IMR-90 (cell line): ENCODE data around the gene AKAP6. TPM values are rescaled to one million over a fixed set of nuclear protein-coding genes. Genes with fewer than 3 reads are reported as not detected.

ENCODE experiments used
- ATAC-seq: fragments of 200-7000 bp; cut with Tn5 transposase; 2 replicates; pipeline ENCODE4 v1.9.1; 2020; ENCODE audit warnings: low read depth, mild to moderate bottlenecking, moderate library complexity
- BruUV-seq: library from RNA; stranded (reverse); fragments of 400-500 nt; replicated peaks from 2 replicates; lab custom pipeline; 2021; lab: Mats Ljungman, UMichigan
- CTCF ChIA-PET: fragments of 300-600 bp; formaldehyde crosslinking; extraction: SDS; loops from one replicate; lab custom pipeline; 2021; ENCODE audit warnings: antibody characterized with exemption; lab: Yijun Ruan, JAX
- POLR2A ChIA-PET: fragments of 300-600 bp; sonication (Branson Sonifier 250); formaldehyde crosslinking; loops from one replicate; lab custom pipeline; 2022; ENCODE audit warnings: antibody characterized with exemption; ENCODE audit not compliant: unreplicated experiment; lab: Charles Lee
- DNase-seq: peaks from one replicate; pipeline ENCODE4 v3.0.0; 2013
- H2AFZ ChIP-seq: replicated peaks from 2 replicates; pipeline ENCODE3; 2013; ENCODE audit warnings: low read length, mild to moderate bottlenecking; ENCODE audit not compliant: poor library complexity
- H2AK5ac ChIP-seq: 2 replicates; pipeline ENCODE4 v1.6.1; 2013; ENCODE audit warnings: low read depth, low read length, inconsistent platforms
- H2AK9ac ChIP-seq: replicated peaks from 2 replicates; pipeline ENCODE3; 2013; ENCODE audit warnings: mild to moderate bottlenecking, low read depth, low read length, moderate library complexity; ENCODE audit not compliant: poor library complexity
- H2BK120ac ChIP-seq: 2 replicates; pipeline ENCODE4 v1.6.1; 2013; ENCODE audit warnings: low read depth, low read length, inconsistent platforms
- H2BK15ac ChIP-seq: 3 replicates; pipeline ENCODE4 v1.6.1; 2013; ENCODE audit warnings: low read depth, low read length, inconsistent platforms
- H2BK20ac ChIP-seq: 2 replicates; pipeline ENCODE4 v1.6.1; 2013; ENCODE audit warnings: low read depth, mild to moderate bottlenecking, inconsistent platforms, low read length, moderate library complexity
- H2BK5ac ChIP-seq: 2 replicates; pipeline ENCODE4 v1.6.1; 2013; ENCODE audit warnings: mild to moderate bottlenecking, low read depth, low read length, inconsistent platforms; ENCODE audit not compliant: poor library complexity, severe bottlenecking
- H3K14ac ChIP-seq: replicated peaks from 2 replicates; pipeline ENCODE4 v1.6.1; 2013; ENCODE audit warnings: low read depth, low read length, inconsistent platforms
- H3K18ac ChIP-seq: 2 replicates; pipeline ENCODE4 v1.6.1; 2013; ENCODE audit warnings: low read depth, low read length, control low read depth
- H3K23ac ChIP-seq: 2 replicates; pipeline ENCODE4 v1.6.1; 2013; ENCODE audit warnings: low read depth, low read length, inconsistent platforms
- H3K27ac ChIP-seq: 2 replicates; pipeline ENCODE4 v1.5.1; 2013; ENCODE audit warnings: mild to moderate bottlenecking, control low read depth, low read length; ENCODE audit not compliant: insufficient read depth
- H3K27me3 ChIP-seq: 2 replicates; pipeline ENCODE4 v1.6.1; 2013; ENCODE audit warnings: low read length; ENCODE audit not compliant: control insufficient read depth, insufficient read depth
- H3K36me3 ChIP-seq: 2 replicates; pipeline ENCODE4 v1.6.1; 2013; ENCODE audit warnings: low read length, mixed read lengths; ENCODE audit not compliant: control insufficient read depth, insufficient read depth
- H3K4ac ChIP-seq: 2 replicates; pipeline ENCODE4 v1.6.1; 2013; ENCODE audit warnings: low read depth, low read length, inconsistent platforms
- H3K4me1 ChIP-seq: 2 replicates; pipeline ENCODE4 v1.6.1; 2013; ENCODE audit warnings: low read length, mixed read lengths; ENCODE audit not compliant: control insufficient read depth, insufficient read depth
- H3K4me2 ChIP-seq: 2 replicates; pipeline ENCODE4 v1.6.1; 2013; ENCODE audit warnings: low read depth, mild to moderate bottlenecking, control low read depth, low read length, moderate library complexity
- H3K4me3 ChIP-seq: 2 replicates; pipeline ENCODE4 v1.5.1; 2013; ENCODE audit warnings: low read depth, mild to moderate bottlenecking, control low read depth, low read length, moderate library complexity; ENCODE audit not compliant: insufficient read depth
- H3K56ac ChIP-seq: 2 replicates; pipeline ENCODE4 v1.6.1; 2013; ENCODE audit warnings: low read length, inconsistent platforms; ENCODE audit not compliant: insufficient read depth; ENCODE audit errors: extremely low read depth
- H3K79me1 ChIP-seq, 2 experiments: 2 replicates each; pipeline ENCODE4 v1.6.1; 2013; ENCODE audit warnings: low read length in 2 of 2, inconsistent platforms in 1 of 2, low read depth in 1 of 2
- H3K9ac ChIP-seq: 2 replicates; pipeline ENCODE4 v1.6.1; 2013; ENCODE audit warnings: low read depth, low read length, control low read depth
- H3K9me1 ChIP-seq: 2 replicates; pipeline ENCODE4 v1.6.1; 2013; ENCODE audit warnings: low read length, inconsistent platforms; ENCODE audit not compliant: insufficient read depth
- H3K9me3 ChIP-seq: 2 replicates; pipeline ENCODE4 v1.6.1; 2013; ENCODE audit warnings: low read length; ENCODE audit not compliant: control insufficient read depth, insufficient read depth
- H4K20me1 ChIP-seq: 2 replicates; pipeline ENCODE4 v1.6.1; 2013; ENCODE audit warnings: low read length, inconsistent platforms; ENCODE audit not compliant: insufficient read depth
- H4K5ac ChIP-seq: 2 replicates; pipeline ENCODE4 v1.6.1; 2013; ENCODE audit warnings: mild to moderate bottlenecking, low read depth, low read length, control low read depth
- H4K8ac ChIP-seq, 2 experiments: 2 replicates each; pipeline ENCODE4 v1.6.1; 2013; ENCODE audit warnings: low read depth in 2 of 2, low read length in 2 of 2, control low read depth in 1 of 2, inconsistent platforms in 1 of 2
- H4K91ac ChIP-seq: 2 replicates; pipeline ENCODE4 v1.6.1; 2013; ENCODE audit warnings: low read depth, low read length, inconsistent platforms; ENCODE audit not compliant: insufficient read depth
- BHLHE40 ChIP-seq: fragments of 150-350 bp; IDR thresholded peaks from 2 replicates; pipeline ENCODE4 v1.6.1; 2016; ENCODE audit warnings: mild to moderate bottlenecking, low read depth, low read length
- CEBPB ChIP-seq: IDR thresholded peaks from 2 replicates; pipeline ENCODE4 v1.6.1; 2012; ENCODE audit warnings: low read depth, low read length, improper control_type of control experiment
- CHD1 ChIP-seq: IDR thresholded peaks from 2 replicates; pipeline ENCODE4 v1.6.1; 2012; ENCODE audit warnings: low read depth, low read length, improper control_type of control experiment
- FOS ChIP-seq: fragments of 150-350 bp; IDR thresholded peaks from 2 replicates; pipeline ENCODE4 v1.6.1; 2016; ENCODE audit warnings: low read depth, low read length
- MAFK ChIP-seq: IDR thresholded peaks from 2 replicates; pipeline ENCODE4 v1.6.1; 2012; ENCODE audit warnings: low read depth, low read length, improper control_type of control experiment
- MAZ ChIP-seq: IDR thresholded peaks from 2 replicates; pipeline ENCODE4 v1.6.1; 2012; ENCODE audit warnings: low read depth, mild to moderate bottlenecking, low read length, improper control_type of control experiment, moderate library complexity, borderline replicate concordance
- MXI1 ChIP-seq: IDR thresholded peaks from 2 replicates; pipeline ENCODE4 v1.6.1; 2012; ENCODE audit warnings: low read depth, mild to moderate bottlenecking, low read length, moderate library complexity, borderline replicate concordance
- NFE2L2 ChIP-seq: fragments of 150-350 bp; IDR thresholded peaks from 2 replicates; pipeline ENCODE4 v1.6.1; 2016; ENCODE audit warnings: low read depth, mild to moderate bottlenecking, low read length
- POLR2A ChIP-seq: IDR thresholded peaks from 2 replicates; pipeline ENCODE4 v1.6.1; 2012; ENCODE audit warnings: mild to moderate bottlenecking, low read depth, low read length
- RAD21 ChIP-seq: IDR thresholded peaks from 2 replicates; pipeline ENCODE4 v1.6.1; 2012; ENCODE audit warnings: low read length, improper control_type of control experiment
- RCOR1 ChIP-seq: IDR thresholded peaks from 2 replicates; pipeline ENCODE4 v1.6.1; 2012; ENCODE audit warnings: mild to moderate bottlenecking, low read length, improper control_type of control experiment; ENCODE audit not compliant: insufficient replicate concordance
- RFX5 ChIP-seq: IDR thresholded peaks from 2 replicates; pipeline ENCODE4 v1.8.0; 2012; ENCODE audit warnings: low read depth, mild to moderate bottlenecking, low read length, moderate library complexity
- WGBS, 2 experiments: methylation state at CpG; one replicate each; pipeline versions ENCODE4 v1.1.5 to v1.1.7; 2013; ENCODE audit warnings: missing lambda C conversion rate in 2 of 2; ENCODE audit not compliant: insufficient read length in 1 of 2; ENCODE audit errors: extremely low coverage in 2 of 2; 5-methylcytosine and 5-hydroxymethylcytosine counted together
- dilution Hi-C: fragments of 300-500 bp; cut with HindIII; formaldehyde crosslinking; loops from one replicate; pipeline ENCODE4 v1.14.3; 2018; ENCODE audit warnings: low sequenced_read_pairs; ENCODE audit not compliant: unreplicated experiment
- in situ Hi-C: fragments of 300-500 bp; cut with MboI; formaldehyde crosslinking; loops from 3 replicates; pipeline ENCODE4 v1.14.3; 2019; ENCODE audit warnings: low sequenced_read_pairs, inconsistent platforms, mixed read lengths
- intact Hi-C: fragments of 100-400 bp; cut with micrococcal nuclease; formaldehyde crosslinking; loops from 2 replicates; pipeline ENCODE4 v1.10.0; 2022
- polyA plus RNA-seq, 3 experiments: library from polyadenylated mRNA; depleted of rRNA; stranded (reverse); fragments of >200 nt; gene quantifications; 2 replicates each; pipeline ENCODE4 v1.2.3, GENCODE V29; 2012; ENCODE audit warnings: low replicate concordance in 1 of 3
- total RNA-seq: library from RNA; depleted of rRNA; stranded (reverse); fragments of >200 nt; gene quantifications from 2 replicates; pipeline ENCODE4 v1.2.3, GENCODE V29; 2012
- TF ChIP-seq, protein P1 (sequence below): conservative IDR thresholded peaks from 2 replicates; pipeline ENCODE4 v1.5.1; 2012; ENCODE audit warnings: mild to moderate bottlenecking, low read depth, low read length, improper control_type of control experiment
- TF ChIP-seq, protein P2 (sequence below): fragments of 150-350 bp; IDR thresholded peaks from 2 replicates; pipeline ENCODE4 v1.6.1; 2016; ENCODE audit warnings: low read depth, mild to moderate bottlenecking, low read length, moderate library complexity, borderline replicate concordance
- TF ChIP-seq, protein P3 (sequence below): fragments of 150-350 bp; IDR thresholded peaks from 2 replicates; pipeline ENCODE4 v1.6.1; 2017; ENCODE audit warnings: mild to moderate bottlenecking, antibody characterized with exemption, low read length, low read depth

AKAP6 gene
- total and polyA plus RNA-seq, 2 of the 4 experiments (the other 2 are of a cell fraction) = 0.22 to 1.6 TPM

DNA sequence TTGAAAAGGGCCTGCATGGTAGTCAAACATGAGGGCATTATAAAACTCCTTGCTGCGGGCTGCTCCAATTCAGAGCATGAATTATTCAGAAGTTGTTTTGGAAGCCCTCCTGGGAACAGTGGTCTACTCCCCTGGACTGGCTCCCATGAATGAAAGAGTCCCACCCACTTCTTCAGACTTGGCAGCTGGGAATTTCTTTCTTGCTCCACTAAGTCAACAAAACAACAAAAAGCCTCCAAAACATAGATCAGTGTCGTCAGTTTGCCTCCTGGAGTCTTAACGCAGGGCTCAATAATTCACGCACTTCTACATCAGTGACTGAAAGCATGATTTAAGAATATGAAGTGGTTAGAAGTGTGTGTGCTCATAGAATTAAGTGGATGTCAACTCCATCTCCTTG, 37.9 kb downstream of the AKAP6 start:
- DNase-seq (no peak), ATAC-seq (no peak)
- ChIA-PET POLR2A (no interaction called here), CTCF (interaction anchor here (0.6 kb wide), 1 partner anchor 955 kb away, joined by 3 read pairs; no protein-coding TSS in a partner anchor)
- no peak overlapping the region for H3K56ac ChIP-seq
- no peak overlapping the region for H2BK15ac ChIP-seq
- no peaks in the 10 kb centered on the region for H3K36me3 ChIP-seq
- H3K9me1 ChIP-seq = peaks cover 7% of the 10 kb centered on the region
- H2BK120ac ChIP-seq = no peak overlapping the region
- no peak overlapping the region for H2BK5ac ChIP-seq
- H3K14ac ChIP-seq = no peak overlapping the region
- no peak overlapping the region for H3K4me3 ChIP-seq
- no peak overlapping the region for H2AK9ac ChIP-seq
- no peak overlapping the region for H4K91ac ChIP-seq
- no peak overlapping the region for H4K8ac ChIP-seq
- dilution Hi-C loops (no loop called here), intact Hi-C loops (no loop called here), in situ Hi-C loops (no loop called here)
- no TSS peak for BruUV-seq
- no peak overlapping the region for H3K9ac ChIP-seq
- H3K4ac ChIP-seq = no peak overlapping the region
- H3K9me3 ChIP-seq = no peaks in the 10 kb centered on the region
- no peak overlapping the region for H2AK5ac ChIP-seq
- H3K27ac ChIP-seq = no peak overlapping the region
- no peak overlapping the region for H3K4me2 ChIP-seq
- H2BK20ac ChIP-seq = no peak overlapping the region
- WGBS, 2 experiments = no CpG with 5 or more reads among the region's 4 CpGs
- no peaks in the 10 kb centered on the region for H3K79me1 ChIP-seq
- peaks cover 13% of the 10 kb centered on the region for H3K4me1 ChIP-seq
- H3K23ac ChIP-seq = no peak overlapping the region
- no peak overlapping the region for H4K5ac ChIP-seq
- no peak overlapping the region for H3K18ac ChIP-seq
- H4K20me1 ChIP-seq = no peaks in the 10 kb centered on the region
- peaks cover 2% of the 10 kb centered on the region; the same call in 1 of the 2 replicates for H3K27me3 ChIP-seq
- H2AFZ ChIP-seq = no peak overlapping the region
- TF ChIP-seq NFE2L2 (no peak), MAZ (no peak), CHD1 (no peak), RCOR1 (no peak), MXI1 (no peak), MAFK (no peak), RAD21 (no peak), CEBPB (no peak), FOS (no peak), POLR2A (no peak), RFX5 (no peak), BHLHE40 (no peak)
- TF ChIP-seq, protein P1, sequence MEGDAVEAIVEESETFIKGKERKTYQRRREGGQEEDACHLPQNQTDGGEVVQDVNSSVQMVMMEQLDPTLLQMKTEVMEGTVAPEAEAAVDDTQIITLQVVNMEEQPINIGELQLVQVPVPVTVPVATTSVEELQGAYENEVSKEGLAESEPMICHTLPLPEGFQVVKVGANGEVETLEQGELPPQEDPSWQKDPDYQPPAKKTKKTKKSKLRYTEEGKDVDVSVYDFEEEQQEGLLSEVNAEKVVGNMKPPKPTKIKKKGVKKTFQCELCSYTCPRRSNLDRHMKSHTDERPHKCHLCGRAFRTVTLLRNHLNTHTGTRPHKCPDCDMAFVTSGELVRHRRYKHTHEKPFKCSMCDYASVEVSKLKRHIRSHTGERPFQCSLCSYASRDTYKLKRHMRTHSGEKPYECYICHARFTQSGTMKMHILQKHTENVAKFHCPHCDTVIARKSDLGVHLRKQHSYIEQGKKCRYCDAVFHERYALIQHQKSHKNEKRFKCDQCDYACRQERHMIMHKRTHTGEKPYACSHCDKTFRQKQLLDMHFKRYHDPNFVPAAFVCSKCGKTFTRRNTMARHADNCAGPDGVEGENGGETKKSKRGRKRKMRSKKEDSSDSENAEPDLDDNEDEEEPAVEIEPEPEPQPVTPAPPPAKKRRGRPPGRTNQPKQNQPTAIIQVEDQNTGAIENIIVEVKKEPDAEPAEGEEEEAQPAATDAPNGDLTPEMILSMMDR = no peak
- TF ChIP-seq, protein P2, sequence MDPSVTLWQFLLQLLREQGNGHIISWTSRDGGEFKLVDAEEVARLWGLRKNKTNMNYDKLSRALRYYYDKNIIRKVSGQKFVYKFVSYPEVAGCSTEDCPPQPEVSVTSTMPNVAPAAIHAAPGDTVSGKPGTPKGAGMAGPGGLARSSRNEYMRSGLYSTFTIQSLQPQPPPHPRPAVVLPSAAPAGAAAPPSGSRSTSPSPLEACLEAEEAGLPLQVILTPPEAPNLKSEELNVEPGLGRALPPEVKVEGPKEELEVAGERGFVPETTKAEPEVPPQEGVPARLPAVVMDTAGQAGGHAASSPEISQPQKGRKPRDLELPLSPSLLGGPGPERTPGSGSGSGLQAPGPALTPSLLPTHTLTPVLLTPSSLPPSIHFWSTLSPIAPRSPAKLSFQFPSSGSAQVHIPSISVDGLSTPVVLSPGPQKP = no peak
- TF ChIP-seq, protein P3, sequence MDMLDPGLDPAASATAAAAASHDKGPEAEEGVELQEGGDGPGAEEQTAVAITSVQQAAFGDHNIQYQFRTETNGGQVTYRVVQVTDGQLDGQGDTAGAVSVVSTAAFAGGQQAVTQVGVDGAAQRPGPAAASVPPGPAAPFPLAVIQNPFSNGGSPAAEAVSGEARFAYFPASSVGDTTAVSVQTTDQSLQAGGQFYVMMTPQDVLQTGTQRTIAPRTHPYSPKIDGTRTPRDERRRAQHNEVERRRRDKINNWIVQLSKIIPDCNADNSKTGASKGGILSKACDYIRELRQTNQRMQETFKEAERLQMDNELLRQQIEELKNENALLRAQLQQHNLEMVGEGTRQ = no peak
